AG08396 (cell line): Measurements from ENCODE around the gene TRIM49C.
"Not testable (repeated sequence)": the region's sequence is repeated elsewhere in the genome, so short reads cannot be mapped to it uniquely, and the experiment has no call there.

ENCODE experiments used
- DNase-seq: peaks from one replicate; pipeline ENCODE4 v3.0.0; 2012; ENCODE audit warnings: low spot score, mixed read lengths

Gene TRIM49C, protein sequence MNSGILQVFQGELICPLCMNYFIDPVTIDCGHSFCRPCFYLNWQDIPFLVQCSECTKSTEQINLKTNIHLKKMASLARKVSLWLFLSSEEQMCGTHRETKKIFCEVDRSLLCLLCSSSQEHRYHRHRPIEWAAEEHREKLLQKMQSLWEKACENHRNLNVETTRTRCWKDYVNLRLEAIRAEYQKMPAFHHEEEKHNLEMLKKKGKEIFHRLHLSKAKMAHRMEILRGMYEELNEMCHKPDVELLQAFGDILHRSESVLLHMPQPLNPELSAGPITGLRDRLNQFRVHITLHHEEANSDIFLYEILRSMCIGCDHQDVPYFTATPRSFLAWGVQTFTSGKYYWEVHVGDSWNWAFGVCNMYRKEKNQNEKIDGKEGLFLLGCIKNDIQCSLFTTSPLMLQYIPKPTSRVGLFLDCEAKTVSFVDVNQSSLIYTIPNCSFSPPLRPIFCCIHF

DNA sequence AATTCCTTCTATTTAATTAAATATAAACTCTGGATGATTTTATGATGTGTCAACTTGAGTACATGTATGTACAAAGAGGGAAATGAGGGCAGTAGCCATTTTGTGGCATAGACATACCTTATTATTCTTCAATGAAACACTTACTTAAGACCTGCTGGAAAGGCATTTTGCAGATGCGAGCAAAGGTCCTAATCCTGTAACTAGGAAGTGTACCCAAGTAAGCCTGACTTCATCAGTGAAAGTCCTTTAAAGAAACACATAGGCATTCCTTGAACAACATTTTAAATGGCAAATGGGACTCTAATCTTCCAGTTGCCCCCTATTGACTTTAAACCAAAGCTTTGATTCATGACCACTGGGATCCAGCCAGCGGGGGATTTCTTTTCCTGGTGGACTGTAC, at the start of gene TRIM49C:
Gene TRIM49C, plus strand, starts transcription at position 301 of the 400 bp plus-strand sequence. CDS start 4,106 bp downstream, outside the sequence.
- DNase-seq: not testable (repeated sequence)

DNA sequence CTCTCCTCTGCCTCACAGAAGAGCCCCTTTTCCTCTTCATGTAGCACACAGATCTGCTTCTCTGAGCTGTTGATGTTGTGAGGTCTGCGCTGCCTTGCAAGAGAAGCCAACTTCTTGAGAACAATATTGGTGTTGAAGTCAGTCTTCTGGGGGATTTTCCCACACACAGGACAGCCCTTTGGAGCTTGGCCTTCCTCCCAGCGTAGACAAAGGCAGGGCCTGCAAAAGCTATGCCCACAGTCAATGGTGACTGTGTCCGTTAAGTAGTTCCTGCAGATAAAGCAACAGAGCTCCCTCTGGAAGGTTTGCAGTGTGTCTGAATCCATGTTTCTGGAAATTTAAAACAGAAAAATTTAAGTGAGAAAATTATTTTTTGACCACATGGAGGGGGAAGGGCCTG, 6.7 kb upstream of the TRIM49C start:
- not testable (repeated sequence) for DNase-seq

DNA sequence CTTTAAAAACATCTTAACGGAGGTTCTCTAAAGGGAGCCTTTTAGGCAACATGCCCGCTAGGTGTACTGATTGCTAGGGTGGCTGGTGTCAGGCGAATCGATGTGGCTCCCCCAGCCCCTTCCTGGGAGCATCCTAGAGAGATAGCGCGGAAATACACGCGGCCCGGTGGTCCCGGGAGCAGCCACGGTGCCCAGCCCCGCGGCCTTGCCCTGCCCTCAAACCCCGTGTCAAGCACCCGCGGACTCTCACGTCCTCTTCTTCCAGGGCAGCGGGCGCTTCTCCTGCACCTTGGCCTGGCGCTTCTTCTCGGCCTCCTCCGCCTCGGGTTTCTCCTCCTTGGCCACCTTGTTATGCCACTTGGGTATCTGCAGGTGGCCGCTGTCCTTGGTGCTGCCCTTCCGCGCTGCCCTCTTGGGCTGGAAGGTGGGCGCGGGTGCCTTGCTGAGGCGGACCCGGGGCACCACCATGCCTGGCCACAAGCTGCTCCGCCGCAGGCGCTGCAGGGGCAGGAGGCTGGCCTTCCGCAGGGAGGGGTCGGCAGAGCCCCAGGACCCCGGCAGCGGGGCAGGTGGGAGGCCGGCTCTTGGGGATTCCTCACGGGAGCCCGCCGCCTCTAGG, 20.8 kb downstream of the TRIM49C start:
- not testable (repeated sequence) for DNase-seq

DNA sequence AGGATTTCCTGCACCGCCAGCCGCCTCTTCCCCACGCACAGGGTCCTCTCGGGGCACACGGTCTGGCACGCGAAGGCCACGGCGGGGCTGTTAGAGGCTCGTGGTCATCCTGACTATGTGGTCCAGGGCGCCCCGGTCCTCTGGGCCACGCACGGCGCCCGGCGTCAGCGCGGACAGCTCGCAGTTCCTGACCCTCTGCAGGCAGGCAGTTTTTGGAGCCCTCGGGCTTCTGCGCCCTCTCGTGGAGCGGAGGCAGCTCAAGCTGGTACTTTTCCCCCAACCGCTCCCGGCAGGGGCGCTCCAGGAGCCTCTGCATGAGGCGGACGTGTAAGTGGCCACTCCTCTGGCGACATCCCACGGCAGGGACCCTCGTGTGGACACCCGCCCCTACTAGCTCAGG, 21.4 kb downstream of the TRIM49C start:
- not testable (repeated sequence) for DNase-seq

DNA sequence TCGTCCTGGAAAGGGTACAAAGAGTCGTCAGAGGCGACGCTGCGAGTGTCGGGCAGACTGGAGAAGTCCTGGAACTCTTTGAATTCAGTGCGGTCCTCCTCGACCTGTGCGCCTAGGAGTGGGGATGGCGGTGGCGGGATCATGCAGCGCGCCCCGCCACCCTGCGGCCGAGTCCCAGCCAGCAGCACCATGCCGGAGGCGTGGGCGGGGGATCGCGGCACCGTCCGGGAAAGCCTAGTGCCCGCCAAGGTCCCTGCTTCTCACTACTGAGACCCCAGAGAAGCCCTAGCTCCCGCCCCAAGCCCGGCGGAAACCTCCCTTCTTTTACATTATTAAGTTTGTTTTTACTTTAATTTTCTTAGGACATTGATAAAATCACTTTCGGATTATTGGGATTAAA, 22.6 kb downstream of the TRIM49C start:
- not testable (repeated sequence) for DNase-seq

DNA sequence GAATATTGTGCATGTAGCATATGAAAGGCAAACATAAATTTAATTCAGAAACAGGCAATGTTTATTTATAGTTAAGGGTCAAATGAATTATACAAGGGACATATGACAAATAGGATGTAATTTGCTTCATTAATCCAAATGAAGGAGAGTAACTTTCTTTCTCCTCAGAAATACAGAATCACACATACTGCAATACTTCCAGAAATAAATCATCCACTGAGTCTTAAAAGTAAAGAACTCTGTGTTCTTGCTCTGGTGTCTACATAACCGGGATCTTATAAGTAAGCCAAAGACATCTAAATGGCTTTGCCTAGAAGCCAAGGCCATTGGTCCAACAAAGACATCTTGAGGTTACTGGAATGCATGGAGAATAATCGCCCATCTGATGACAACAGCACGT, 54.7 kb downstream of the TRIM49C start, which contains the start of gene UBTFL1:
Gene UBTFL1, plus strand, starts transcription at position 301 of the 400 bp plus-strand sequence. Its CDS starts 0 bp downstream, at position 301.
- not testable (repeated sequence) for DNase-seq

DNA sequence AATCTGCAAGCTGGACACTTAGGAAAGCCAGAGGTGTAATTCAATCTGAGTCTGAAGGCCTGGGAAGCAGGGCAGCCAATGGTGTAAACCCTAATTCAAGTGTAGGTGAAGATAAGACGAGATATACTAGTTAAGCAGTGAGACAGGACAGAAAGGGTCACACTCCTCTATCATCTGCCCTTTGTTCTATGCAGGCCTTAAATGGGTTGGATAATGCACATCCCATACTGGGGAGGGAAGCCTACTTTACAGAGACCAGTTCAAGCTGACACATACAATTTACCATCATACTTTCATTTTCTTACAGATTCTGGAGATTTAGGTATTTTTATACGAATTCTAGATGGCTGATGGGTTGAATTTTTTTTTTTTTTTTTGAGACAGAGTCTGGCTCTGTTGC, 57.8 kb downstream of the TRIM49C start:
- DNase-seq: not testable (repeated sequence)
